H1 (cell line): Measurements from ENCODE around the gene ABLIM1. TPM values are rescaled to one million over a fixed set of nuclear protein-coding genes. Genes with fewer than 3 reads are reported as not detected.

Experiments
- CTCF ChIA-PET: fragments of 300-600 bp; sonication (Branson Sonifier 250); formaldehyde crosslinking; loops from one replicate; lab custom pipeline; 2021; ENCODE audit not compliant: partially characterized antibody; lab: Charles Lee
- POLR2A ChIA-PET: fragments of 300-600 bp; sonication (Branson Sonifier 250); formaldehyde crosslinking; loops from one replicate; lab custom pipeline; 2021; ENCODE audit warnings: inconsistent platforms; ENCODE audit not compliant: partially characterized antibody; lab: Charles Lee
- DNase-seq, 2 experiments: peaks; one replicate each; pipeline versions ENCODE4 v3.0.0 to v3.0.0-alpha.2; 2010 to 2022; ENCODE audit warnings: low spot score in 2 of 2, low read depth in 1 of 2, mixed read lengths in 1 of 2
- FAIRE-seq: peaks from 2 replicates; lab custom pipeline; 2011; peaks lifted over from hg19 to GRCh38; lab: Jason Lieb, UNC
- H2AFZ ChIP-seq: 2 replicates; pipeline ENCODE4 v1.8.1; 2012; ENCODE audit warnings: low read length, inconsistent platforms
- H2AK5ac ChIP-seq: 2 replicates; pipeline ENCODE4 v1.6.1; 2013; ENCODE audit warnings: low read depth, low read length
- H2BK120ac ChIP-seq: replicated peaks from 2 replicates; pipeline ENCODE3; 2013; ENCODE audit warnings: low read depth, low read length, inconsistent platforms
- H2BK12ac ChIP-seq: 2 replicates; pipeline ENCODE4 v1.6.1; 2013; ENCODE audit warnings: low read depth, low read length
- H2BK15ac ChIP-seq: 2 replicates; pipeline ENCODE4 v1.6.1; 2013; ENCODE audit warnings: low read length
- H2BK20ac ChIP-seq: 2 replicates; pipeline ENCODE4 v1.6.1; 2013; ENCODE audit warnings: low read length
- H2BK5ac ChIP-seq: 2 replicates; pipeline ENCODE4 v1.6.1; 2013; ENCODE audit warnings: low read depth, low read length
- H3K14ac ChIP-seq: 2 replicates; pipeline ENCODE4 v1.6.1; 2013; ENCODE audit warnings: inconsistent platforms; ENCODE audit not compliant: insufficient read length
- H3K18ac ChIP-seq: 2 replicates; pipeline ENCODE4 v1.6.1; 2013; ENCODE audit warnings: low read length; ENCODE audit errors: extremely low read depth
- H3K23ac ChIP-seq: 2 replicates; pipeline ENCODE4 v1.6.1; 2013; ENCODE audit warnings: inconsistent platforms; ENCODE audit not compliant: insufficient read length
- H3K23me2 ChIP-seq: 2 replicates; pipeline ENCODE4 v1.6.1; 2013; ENCODE audit warnings: low read depth, low read length
- H3K27ac ChIP-seq: 2 replicates; pipeline ENCODE4 v1.6.1; 2011; ENCODE audit warnings: low read depth, low read length, inconsistent platforms
- H3K27me3 ChIP-seq, 4 experiments: replicated peaks in 1 of 4; 1 replicate in 1 of 4; 2 replicates in 3 of 4; pipeline versions ENCODE4 v1.6.1 to v1.8.1; 2011 to 2013; ENCODE audit warnings: low read length in 3 of 4, mild to moderate bottlenecking in 3 of 4, inconsistent platforms in 2 of 4, mixed read lengths in 2 of 4, moderate library complexity in 1 of 4; ENCODE audit not compliant: control insufficient read depth in 3 of 4, insufficient read depth in 3 of 4; ENCODE audit errors: extremely low read depth in 1 of 4
- H3K36me3 ChIP-seq, 4 experiments: 2 replicates each; pipeline versions ENCODE4 v1.6.1 to v1.8.1; 2011 to 2013; ENCODE audit warnings: mild to moderate bottlenecking in 4 of 4, low read length in 3 of 4, moderate library complexity in 2 of 4, control low read depth in 1 of 4, inconsistent platforms in 1 of 4; ENCODE audit not compliant: insufficient read depth in 4 of 4, control insufficient read depth in 2 of 4
- H3K4ac ChIP-seq: replicated peaks from 2 replicates; pipeline ENCODE3; 2013; ENCODE audit warnings: low read length, low read depth, mixed read lengths, inconsistent platforms; ENCODE audit not compliant: insufficient read length
- H3K4me1 ChIP-seq, 4 experiments: replicated peaks in 1 of 4; 1 replicate in 1 of 4; 2 replicates in 3 of 4; pipeline versions ENCODE4 v1.6.1 to v1.8.1; 2011 to 2013; ENCODE audit warnings: low read length in 3 of 4, inconsistent platforms in 2 of 4, mixed read lengths in 1 of 4; ENCODE audit not compliant: insufficient read depth in 4 of 4, control insufficient read depth in 3 of 4
- H3K4me2 ChIP-seq, 2 experiments: 2 replicates each; pipeline versions ENCODE4 v1.6.1 to v1.8.1; 2011 to 2013; ENCODE audit warnings: low read depth in 2 of 2, low read length in 2 of 2, control low read depth in 1 of 2, inconsistent platforms in 1 of 2, mild to moderate bottlenecking in 1 of 2; ENCODE audit not compliant: insufficient read depth in 1 of 2
- H3K4me3 ChIP-seq, 4 experiments: fragments of 200-600, 300-600 bp in 1 of 4; sonication (generic), shearing (Covaris generic), sonication (Bioruptor Twin) in 1 of 4; 2 replicates each; pipeline versions ENCODE4 v1.5.1 to v1.8.1; 2011 to 2016; ENCODE audit warnings: low read length in 4 of 4, low read depth in 3 of 4, control low read depth in 2 of 4, inconsistent platforms in 2 of 4, mild to moderate bottlenecking in 2 of 4, mixed read lengths in 1 of 4, moderate library complexity in 1 of 4; ENCODE audit not compliant: insufficient read depth in 2 of 4; ENCODE audit errors: extremely low read depth in 1 of 4
- H3K56ac ChIP-seq: replicated peaks from 2 replicates; pipeline ENCODE3; 2013; ENCODE audit warnings: low read depth, mild to moderate bottlenecking, mixed read lengths, low read length, inconsistent platforms; ENCODE audit not compliant: insufficient read length
- H3K79me1 ChIP-seq: 2 replicates; pipeline ENCODE4 v1.6.1; 2013; ENCODE audit warnings: low read depth, low read length, control low read depth
- H3K79me2 ChIP-seq, 2 experiments: 2 replicates each; pipeline versions ENCODE4 v1.6.1 to v1.8.1; 2012 to 2013; ENCODE audit warnings: low read length in 2 of 2, mild to moderate bottlenecking in 2 of 2, inconsistent platforms in 1 of 2; ENCODE audit not compliant: insufficient read depth in 2 of 2, control insufficient read depth in 1 of 2
- H3K9ac ChIP-seq, 4 experiments: replicated peaks in 1 of 4; 1 replicate in 1 of 4; 2 replicates in 3 of 4; pipeline versions ENCODE4 v1.6.1 to v1.8.1; 2011 to 2013; ENCODE audit warnings: low read depth in 3 of 4, low read length in 3 of 4, control low read depth in 2 of 4, mild to moderate bottlenecking in 2 of 4, moderate library complexity in 2 of 4, inconsistent platforms in 1 of 4; ENCODE audit errors: extremely low read depth in 1 of 4
- H3K9me3 ChIP-seq, 2 experiments: 2 replicates each; pipeline versions ENCODE4 v1.6.1 to v1.8.1; 2012 to 2013; ENCODE audit warnings: mild to moderate bottlenecking in 2 of 2, moderate library complexity in 2 of 2, control low read depth in 1 of 2, inconsistent platforms in 1 of 2, low read depth in 1 of 2, low read length in 1 of 2, mixed read lengths in 1 of 2; ENCODE audit not compliant: insufficient read depth in 2 of 2
- H4K20me1 ChIP-seq, 2 experiments: replicated peaks in 1 of 2; 2 replicates each; pipeline versions ENCODE3 to v1.8.1; 2011 to 2013; ENCODE audit warnings: inconsistent platforms in 2 of 2, low read length in 2 of 2, mild to moderate bottlenecking in 1 of 2; ENCODE audit not compliant: insufficient read depth in 2 of 2, control insufficient read depth in 1 of 2
- H4K5ac ChIP-seq: 2 replicates; pipeline ENCODE4 v1.6.1; 2013; ENCODE audit warnings: low read length, low read depth, mixed read lengths, inconsistent platforms; ENCODE audit not compliant: insufficient read length
- H4K8ac ChIP-seq: 2 replicates; pipeline ENCODE4 v1.8.0; 2013; ENCODE audit warnings: mild to moderate bottlenecking, moderate library complexity, low read length, inconsistent platforms; ENCODE audit not compliant: insufficient read depth; ENCODE audit errors: extremely low read depth
- H4K91ac ChIP-seq: replicated peaks from 2 replicates; pipeline ENCODE3; 2013; ENCODE audit warnings: low read length, mixed read lengths, inconsistent platforms; ENCODE audit not compliant: insufficient read length
- ASH2L ChIP-seq: fragments of 200-600, 300-600 bp; sonication (generic); IDR thresholded peaks from one replicate; pipeline ENCODE4 v1.7.1; 2017; ENCODE audit warnings: low read length
- BRCA1 ChIP-seq: IDR thresholded peaks from 2 replicates; pipeline ENCODE4 v1.6.1; 2012; ENCODE audit warnings: low read depth, low read length, improper control_type of control experiment
- FOSL1 ChIP-seq: IDR thresholded peaks from 2 replicates; pipeline ENCODE4 v1.6.1; 2011; ENCODE audit warnings: mild to moderate bottlenecking, low read depth, low read length, moderate library complexity; ENCODE audit not compliant: insufficient read depth
- GTF2F1 ChIP-seq: IDR thresholded peaks from 2 replicates; pipeline ENCODE4 v1.6.1; 2012; ENCODE audit warnings: low read depth, low read length, improper control_type of control experiment, borderline replicate concordance
- HDAC2 ChIP-seq, 2 experiments: fragments of 300-600 bp in 1 of 2; sonication (generic) in 1 of 2; IDR thresholded peaks; 2 replicates each; pipeline ENCODE4 v1.6.1; 2011 to 2012; ENCODE audit warnings: low read depth in 2 of 2, low read length in 2 of 2, mild to moderate bottlenecking in 2 of 2, moderate library complexity in 2 of 2, borderline replicate concordance in 1 of 2, inconsistent platforms in 1 of 2
- KDM1A ChIP-seq: fragments of 200-600, 300-600 bp; sonication (generic); IDR thresholded peaks from 2 replicates; pipeline ENCODE4 v1.7.1; 2016; ENCODE audit warnings: mild to moderate bottlenecking, low read length, borderline replicate concordance
- KDM5A ChIP-seq: fragments of 200-600 bp; IDR thresholded peaks from 2 replicates; pipeline ENCODE4 v1.7.1; 2012; ENCODE audit warnings: mild to moderate bottlenecking, low read length, inconsistent platforms, mixed read lengths
- MAFK ChIP-seq: IDR thresholded peaks from 2 replicates; pipeline ENCODE4 v1.6.1; 2012; ENCODE audit warnings: low read depth, mild to moderate bottlenecking, improper control_type of control experiment, low read length
- RXRA ChIP-seq: IDR thresholded peaks from 2 replicates; pipeline ENCODE4 v1.6.1; 2011; ENCODE audit warnings: low read depth, mild to moderate bottlenecking, low read length, moderate library complexity; ENCODE audit not compliant: insufficient read depth
- SIN3A ChIP-seq, 2 experiments: IDR thresholded peaks in 1 of 2; conservative IDR thresholded peaks in 1 of 2; 2 replicates each; pipeline ENCODE4 v1.6.1; 2011 to 2012; ENCODE audit warnings: low read length in 2 of 2, improper control_type of control experiment in 1 of 2, low read depth in 1 of 2, mild to moderate bottlenecking in 1 of 2
- SP2 ChIP-seq: IDR thresholded peaks from 2 replicates; pipeline ENCODE4 v1.6.1; 2012; ENCODE audit warnings: mild to moderate bottlenecking, low read length, inconsistent platforms
- TAF7 ChIP-seq: optimal IDR thresholded peaks from 2 replicates; pipeline ENCODE3; 2011; ENCODE audit warnings: low read depth, mild to moderate bottlenecking, inconsistent platforms, low read length, moderate library complexity, borderline replicate concordance
- TBP ChIP-seq: IDR thresholded peaks from 2 replicates; pipeline ENCODE4 v1.6.1; 2011; ENCODE audit warnings: low read depth, low read length, improper control_type of control experiment
- YY1 ChIP-seq: IDR thresholded peaks from 2 replicates; pipeline ENCODE4 v1.6.1; 2011; ENCODE audit warnings: low read depth, mild to moderate bottlenecking, low read length
- ZNF274 ChIP-seq: IDR thresholded peaks from 2 replicates; pipeline ENCODE4 v1.7.0; 2012; ENCODE audit warnings: low read length, borderline replicate concordance; ENCODE audit errors: extremely low read depth
- WGBS, 2 experiments: shearing (Covaris generic) in 1 of 2; methylation state at CpG; one replicate each; pipeline versions ENCODE4 v1.1.6 to v1.1.7; 2013 to 2015; ENCODE audit warnings: low lambda C conversion rate in 2 of 2, mixed read lengths in 2 of 2, inconsistent platforms in 1 of 2, low coverage in 1 of 2, missing lambda C conversion rate in 1 of 2; ENCODE audit not compliant: insufficient replicate concordance in 2 of 2, insufficient coverage in 1 of 2, insufficient read length in 1 of 2; ENCODE audit errors: extremely low coverage in 1 of 2, missing lambda C conversion rate in 1 of 2; 5-methylcytosine and 5-hydroxymethylcytosine counted together
- polyA plus RNA-seq, 7 experiments: library from polyadenylated mRNA; depleted of rRNA in 3 of 7; stranded (reverse) in 5 of 7; unstranded in 2 of 7; fragments of >200 nt in 5 of 7; fragments of 200-250 nt in 2 of 7; gene quantifications; 1 replicate in 5 of 7; 2 replicates in 1 of 7; 4 replicates in 1 of 7; pipeline versions ENCODE4 v1.2.1 to v1.2.3, GENCODE V29; 2011 to 2013; ENCODE audit warnings: missing spikeins in 2 of 7, mixed read lengths in 2 of 7
- total RNA-seq: library from RNA; stranded (reverse); fragmentation: NEBNext Ultra II Directional; extraction: Animal tissue kit (Norgen Biotek cat#: 25700); gene quantifications from 2 replicates; pipeline ENCODE4 v1.2.1, GENCODE V29; 2021

ABLIM1 gene
- total and polyA plus RNA-seq, 2 of the 8 experiments (the other 6 are each of a cell fraction or from before 2014, with no cell fraction given), result 51.2 to 51.7 TPM

GRCh38 chr10:114470361-114470760 is 187.7 kb downstream of the ABLIM1 start:
- no peak overlapping the region for H4K8ac ChIP-seq
- H3K56ac ChIP-seq, result no peak overlapping the region
- DNase-seq (no peak), FAIRE-seq (no peak)
- TF ChIP-seq ASH2L (no peak), FOSL1 (no peak), KDM5A (no peak), TAF7 (no peak), ZNF274 (no peak), GTF2F1 (no peak), MAFK (no peak), RXRA (no peak), BRCA1 (no peak), SP2 (no peak), HDAC2 (IDR thresholded peaks at IDR 0.05; ENCODE audit: borderline replicate concordance in 1 of 2, low read depth in 2 of 2, low read length in 2 of 2) (no peak), KDM1A (no peak), TBP (no peak), YY1 (no peak), SIN3A (conservative IDR thresholded peaks at IDR 0.05 in 1 of 2, IDR thresholded peaks at IDR 0.05 in 1 of 2; ENCODE audit: low read depth in 1 of 2, low read length in 2 of 2) (no peak)
- H2BK20ac ChIP-seq, result no peak overlapping the region
- no peaks in the 10 kb centered on the region for H3K79me1 ChIP-seq
- peaks cover 4 to 9% (median 7%) of the 10 kb centered on the region in 4 experiments; a peak in 6 of 7 replicates for H3K4me1 ChIP-seq
- no peak overlapping the region for H4K91ac ChIP-seq
- H4K20me1 ChIP-seq, result no peaks in the 10 kb centered on the region
- H3K23ac ChIP-seq, result no peak overlapping the region
- POLR2A ChIA-PET, result no interaction called here
- no peaks in the 10 kb centered on the region for H3K23me2 ChIP-seq
- no peaks in the 10 kb centered on the region for H3K9me3 ChIP-seq
- CTCF ChIA-PET, result interaction anchor here (0.6 to 12.5 kb wide), 23 partner anchors 9 to 423 kb away, joined by 3 to 186 read pairs (median 5); no protein-coding TSS in a partner anchor
- no peak overlapping the region for H2BK5ac ChIP-seq
- H3K27ac ChIP-seq, result no peak overlapping the region
- no peak overlapping the region for H2BK120ac ChIP-seq
- H3K9ac ChIP-seq, result no peak overlapping the region
- no peaks in the 10 kb centered on the region for H3K79me2 ChIP-seq
- no peak overlapping the region for H3K4me2 ChIP-seq
- no peak overlapping the region for H2AFZ ChIP-seq
- no peaks in the 10 kb centered on the region for H3K27me3 ChIP-seq
- H2AK5ac ChIP-seq, result no peak overlapping the region
- H3K18ac ChIP-seq, result no peak overlapping the region
- H3K36me3 ChIP-seq, result peaks cover 0 to 2% (median under 1%) of the 10 kb centered on the region in 4 experiments; a peak in 3 of 8 replicates
- no peak overlapping the region for H2BK15ac ChIP-seq
- no peak overlapping the region for H3K4me3 ChIP-seq
- H3K14ac ChIP-seq, result no peak overlapping the region
- no peak overlapping the region for H3K4ac ChIP-seq
- no peak overlapping the region for H4K5ac ChIP-seq
- H2BK12ac ChIP-seq, result no peak overlapping the region
- 90% methylated on average over 1 of the region's 1 CpG; no CpG with 5 or more reads in 1 of the 2 experiments for WGBS, 2 experiments
